ACHN (cell line): ENCODE results near the gene PTH2.
"Not testable (repeated sequence)": the region's sequence is repeated elsewhere in the genome, so short reads cannot be mapped to it uniquely, and the experiment has no call there.

Experiments
- DNase-seq: peaks from one replicate; pipeline ENCODE4 v3.0.0-alpha.2; 2015
- in situ Hi-C: cut with HindIII; loops from 2 replicates; pipeline ENCODE4 v1.10.0; 2017; ENCODE audit warnings: low sequenced_read_pairs, low pct_ligation_motif_present, low pct_unique_long_range_greater_than_20kb

PTH2 gene

DNA sequence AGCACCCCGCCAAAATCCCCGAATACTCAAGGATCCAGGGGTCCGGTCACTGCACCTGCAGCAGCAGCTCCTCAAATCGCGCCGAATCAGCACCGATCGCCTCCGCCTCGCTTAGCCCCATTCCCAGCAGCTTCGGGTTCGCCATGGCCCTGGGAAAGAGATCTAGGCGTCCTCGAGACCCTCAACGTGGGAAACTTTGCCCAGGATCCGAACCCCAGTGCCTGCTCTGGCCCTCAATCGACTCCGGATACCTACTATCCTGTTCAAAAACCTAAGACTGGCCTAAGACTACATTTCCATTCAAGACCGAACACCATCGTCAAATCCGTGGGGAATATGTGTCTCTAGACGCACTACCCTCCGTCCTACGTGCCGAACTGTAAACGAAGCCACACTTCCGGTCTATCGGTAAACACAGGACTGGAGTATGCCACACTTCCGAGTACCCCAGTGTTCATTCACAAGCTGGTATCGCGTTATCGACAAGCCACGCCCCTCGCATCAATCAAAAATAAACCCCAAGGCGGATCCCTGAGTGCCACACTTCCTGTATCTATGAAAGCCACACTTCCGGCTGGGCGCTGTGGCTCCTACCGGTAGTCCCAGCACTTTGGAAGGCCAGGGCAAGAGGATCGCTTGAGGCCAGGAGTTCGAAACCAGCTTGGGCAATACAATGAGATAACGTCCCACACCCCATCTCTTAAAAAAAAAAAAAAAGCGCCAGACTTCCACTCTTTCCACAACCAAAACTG is 28.4 kb upstream of the PTH2 start, which contains the start of gene PIH1D1:
Gene PIH1D1 (minus strand): TSS at position 385 of the 752 bp plus-strand sequence. CDS start 240 bp downstream, at position 145.
- DNase-seq = peak; percentile 98
- in situ Hi-C loops = no loop called here

DNA sequence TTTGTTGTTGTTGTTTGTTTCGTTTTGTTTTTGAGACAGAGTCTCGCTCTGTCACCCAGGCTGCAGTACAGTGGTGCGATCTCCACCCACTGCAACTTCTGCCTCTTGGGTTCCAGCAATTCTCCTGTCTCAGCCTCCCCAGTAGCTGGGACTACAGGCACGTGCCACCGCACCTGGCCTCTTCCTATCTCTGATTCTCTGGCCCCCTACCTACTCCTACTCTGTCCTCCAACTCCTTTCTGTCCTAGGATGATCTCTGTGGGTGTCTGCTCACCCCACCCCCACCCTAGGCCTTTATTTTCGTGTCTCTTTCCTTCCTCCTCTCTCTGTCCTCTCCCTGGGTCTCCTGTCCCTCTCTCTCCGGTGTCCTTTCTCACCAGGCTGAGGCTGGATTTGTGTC is 27.2 kb upstream of the PTH2 start:
- in situ Hi-C loops = no loop called here
- no peak for DNase-seq

DNA sequence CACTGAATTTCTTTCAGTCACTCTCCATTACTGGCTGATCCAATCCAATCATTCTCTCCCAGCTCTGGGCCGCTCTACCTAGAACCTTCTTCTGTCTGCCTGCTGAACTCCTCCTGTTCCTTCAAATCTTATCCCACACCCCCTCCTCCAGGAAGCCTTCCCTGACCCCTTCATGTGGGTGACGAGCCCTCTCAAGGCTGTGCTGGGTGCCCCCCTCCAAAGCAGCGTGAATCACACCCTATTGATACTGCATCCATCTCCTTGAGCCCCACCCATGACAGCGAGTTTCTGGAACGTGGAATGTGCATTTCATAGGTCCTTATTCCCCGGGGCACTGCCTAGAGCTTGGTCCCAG is 25.2 kb upstream of the PTH2 start:
- DNase-seq = no peak
- in situ Hi-C loops = no loop called here

DNA sequence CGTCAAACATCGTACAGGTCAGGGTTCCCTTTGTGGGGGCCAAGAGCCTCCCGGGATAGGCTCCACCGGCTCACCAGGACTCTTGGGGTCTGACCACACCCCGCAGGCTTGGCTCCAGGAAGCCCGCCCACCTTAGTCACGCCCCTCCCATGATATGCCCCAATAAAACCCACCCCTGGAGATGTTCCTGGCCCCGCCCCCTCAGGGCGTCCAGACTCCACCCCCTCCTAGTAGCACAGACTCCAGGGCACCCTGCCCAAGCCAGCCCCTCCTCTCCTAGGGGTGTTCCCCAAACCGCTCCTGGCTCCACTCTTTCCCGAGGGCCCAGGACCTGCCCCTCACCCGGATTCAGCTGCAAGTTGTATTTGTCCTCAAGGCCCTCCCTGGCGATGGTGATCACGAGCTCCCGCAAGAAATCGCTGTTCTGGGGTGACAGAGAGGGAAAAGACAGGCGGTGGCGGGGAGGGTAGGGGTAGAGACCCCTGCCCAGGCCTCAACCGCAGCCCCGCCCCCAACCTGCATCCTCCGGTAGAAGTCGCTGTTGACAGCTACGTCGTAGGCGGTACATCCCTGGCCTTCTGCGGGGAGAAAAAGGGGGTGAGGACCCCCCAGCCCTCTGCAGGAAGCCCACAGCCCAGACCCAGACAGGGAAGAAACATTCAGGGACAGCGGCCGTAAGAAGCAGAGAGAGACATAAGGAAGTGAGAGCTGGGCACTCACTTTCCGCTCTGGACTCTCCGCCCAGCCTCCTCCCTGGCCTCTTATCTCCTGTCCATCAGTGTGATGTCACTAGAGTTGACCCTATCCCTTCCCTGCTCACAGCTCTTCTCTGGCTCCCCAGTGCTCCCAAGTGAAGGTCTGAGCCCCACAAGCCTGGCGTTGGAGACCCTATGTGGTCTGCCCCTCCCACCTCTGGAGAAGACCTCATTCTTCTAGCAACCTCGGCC is 24.5 kb upstream of the PTH2 start:
- DNase-seq = peak; percentile 22
- in situ Hi-C loops = no loop called here

DNA sequence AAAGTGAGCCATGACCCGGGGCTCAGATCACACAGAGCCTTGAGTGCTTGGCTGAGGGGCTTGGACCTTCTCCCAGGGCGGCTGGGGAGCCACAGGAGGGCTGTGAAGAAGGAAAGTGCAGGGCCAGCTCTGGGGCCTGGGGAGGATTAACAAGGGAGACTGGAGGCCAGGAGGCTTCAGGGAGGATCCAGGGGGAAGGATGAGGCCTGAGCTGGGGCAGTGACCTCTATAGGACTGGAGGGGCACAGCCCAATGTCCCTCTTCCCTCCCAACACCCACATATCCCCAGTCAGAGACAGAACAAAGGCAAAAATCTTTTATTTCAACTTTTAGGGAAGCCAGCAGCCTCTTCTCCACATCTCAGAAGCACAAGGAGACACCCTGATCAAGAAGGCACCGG is 22.8 kb upstream of the PTH2 start:
- in situ Hi-C loops = no loop called here
- no peak for DNase-seq

DNA sequence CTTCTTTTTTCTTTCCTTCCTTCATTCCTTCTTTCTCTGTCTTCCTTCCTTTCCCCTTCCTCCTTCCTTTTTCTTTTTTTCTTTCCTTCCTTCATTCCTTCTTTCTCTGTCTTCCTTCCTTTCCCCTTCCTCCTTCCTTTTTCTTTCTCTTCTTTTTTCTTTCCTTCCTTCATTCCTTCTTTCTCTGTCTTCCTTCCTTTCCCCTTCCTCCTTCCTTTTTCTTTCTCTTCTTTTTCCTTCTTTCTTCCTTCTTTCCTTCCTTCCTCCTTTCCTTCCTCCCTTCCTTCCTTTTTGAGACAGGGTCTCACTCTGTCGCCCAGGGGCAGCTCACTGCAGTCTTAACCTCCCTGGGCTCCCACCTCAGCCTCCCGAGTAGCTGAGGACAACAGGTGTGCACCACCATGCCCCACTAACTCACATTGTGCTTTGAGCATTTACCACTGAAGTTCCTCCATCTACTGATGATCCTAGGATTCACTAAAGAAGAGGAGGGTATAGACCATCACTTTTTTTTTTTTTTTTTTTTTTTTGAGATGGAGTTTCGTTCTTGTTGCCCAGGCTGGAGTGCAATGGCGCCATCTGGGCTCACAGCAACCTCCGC is 21.0 kb upstream of the PTH2 start:
- in situ Hi-C loops, DNase-seq: not testable (repeated sequence)

DNA sequence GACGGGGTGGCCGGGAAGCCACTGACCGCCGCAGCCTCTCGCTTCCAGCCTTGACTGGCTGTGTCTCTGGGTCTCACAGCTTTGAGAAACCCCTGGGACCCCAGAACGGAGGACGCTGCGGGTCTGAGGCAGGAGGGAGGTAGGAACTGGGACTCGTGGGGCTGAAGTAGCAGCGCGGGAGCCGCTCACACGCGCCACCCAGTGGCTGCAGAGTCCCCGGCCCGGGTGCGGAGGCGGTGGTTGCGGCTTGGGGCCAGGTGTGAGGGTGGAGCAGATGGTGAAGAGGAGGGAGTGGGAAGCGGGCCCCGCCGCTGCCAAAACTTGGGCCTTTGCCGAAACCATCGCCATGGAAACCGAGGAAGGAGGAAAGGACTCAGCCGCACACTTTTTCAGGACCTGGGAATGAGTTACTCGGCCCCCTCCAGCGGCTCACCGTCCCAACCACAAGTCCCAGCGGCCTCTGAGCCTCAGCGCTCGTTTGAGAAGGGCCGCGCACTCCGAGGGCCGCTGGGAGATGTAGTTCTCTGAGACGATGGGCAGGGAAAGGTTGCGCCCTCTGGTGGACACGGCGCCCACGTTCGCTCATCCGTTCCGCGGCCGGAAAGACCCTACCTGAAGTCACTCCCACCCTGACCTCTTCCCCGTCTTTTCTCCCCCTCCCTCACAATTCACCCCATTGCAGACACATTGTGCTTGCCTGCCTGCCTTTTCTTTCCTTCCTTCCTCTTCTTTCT is 20.3 kb upstream of the PTH2 start:
- in situ Hi-C loops = no loop called here
- peak; percentile 91 for DNase-seq

DNA sequence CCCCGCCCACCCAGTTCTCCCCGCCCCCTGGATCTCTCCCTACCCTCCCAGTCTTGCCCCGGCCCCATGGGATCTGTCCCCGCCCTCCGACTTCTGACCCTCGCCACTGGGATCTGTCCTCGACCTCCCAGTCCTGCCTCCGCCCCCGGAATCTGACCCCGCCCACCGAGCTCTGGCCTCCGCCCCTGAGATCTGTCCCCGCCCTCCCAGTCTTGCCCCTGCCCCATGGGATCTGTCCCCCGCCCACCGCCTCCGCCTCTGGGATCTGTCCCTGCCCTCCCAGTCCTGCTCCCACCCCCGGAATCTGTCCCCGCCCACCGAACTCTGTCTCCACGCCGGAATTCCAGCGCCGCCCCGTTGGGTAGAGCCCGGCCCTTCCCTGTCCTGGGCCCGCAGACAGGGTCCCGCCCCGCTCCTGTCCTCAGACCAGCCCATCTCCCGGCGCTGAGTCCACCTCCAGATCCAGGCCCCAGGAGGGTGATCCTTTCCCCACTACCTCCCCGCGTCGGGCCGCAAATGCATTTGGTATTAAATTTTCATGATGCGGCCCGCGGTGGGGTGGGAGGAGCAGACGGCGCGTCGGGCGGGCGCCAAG is 19.6 kb upstream of the PTH2 start:
- in situ Hi-C loops = no loop called here
- peak; percentile 91 for DNase-seq

DNA sequence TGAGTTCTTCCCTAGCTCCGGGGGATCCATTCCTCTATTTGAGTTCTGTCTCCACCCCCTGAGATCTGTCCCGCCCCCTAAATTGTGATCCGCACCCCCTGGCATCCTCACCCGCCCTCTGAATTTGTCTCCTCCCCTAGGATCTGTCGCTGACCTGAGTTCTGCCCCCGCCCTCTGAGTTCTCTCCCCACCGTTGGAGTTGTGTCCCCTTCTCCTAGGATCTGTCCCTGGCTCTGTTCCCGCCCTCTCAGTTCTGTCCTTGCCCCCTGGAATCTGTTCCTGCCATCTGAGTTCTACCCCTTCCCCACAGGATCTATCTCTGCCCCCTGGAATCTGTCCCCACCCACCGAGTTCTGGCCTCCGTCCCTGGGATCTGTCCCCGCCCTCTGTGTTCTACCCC is 19.1 kb upstream of the PTH2 start:
- in situ Hi-C loops = no loop called here

DNA sequence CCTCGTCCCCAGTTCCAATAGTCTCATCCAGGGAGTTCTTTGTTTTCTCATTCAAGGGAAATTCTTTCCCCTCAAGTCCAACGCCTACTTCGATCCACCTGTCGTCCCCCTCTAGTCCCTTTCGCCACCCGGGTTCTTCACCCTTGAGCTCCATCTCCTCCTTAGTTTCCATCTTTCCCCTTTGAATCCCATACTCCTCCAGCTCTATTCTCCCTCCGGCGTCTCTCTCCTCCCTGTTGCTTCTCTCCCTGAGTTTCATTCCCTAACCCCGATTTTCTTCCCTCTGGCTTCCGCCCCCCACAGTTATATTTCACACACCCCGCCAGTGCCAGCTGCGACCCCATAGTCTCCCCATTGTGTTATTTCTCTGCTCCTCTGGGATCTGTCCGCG is 18.7 kb upstream of the PTH2 start:
- DNase-seq = no peak
- in situ Hi-C loops = no loop called here

More for the DNA sequence above, 19.1 kb upstream of the PTH2 start:
- peak; percentile 45 for DNase-seq

DNA sequence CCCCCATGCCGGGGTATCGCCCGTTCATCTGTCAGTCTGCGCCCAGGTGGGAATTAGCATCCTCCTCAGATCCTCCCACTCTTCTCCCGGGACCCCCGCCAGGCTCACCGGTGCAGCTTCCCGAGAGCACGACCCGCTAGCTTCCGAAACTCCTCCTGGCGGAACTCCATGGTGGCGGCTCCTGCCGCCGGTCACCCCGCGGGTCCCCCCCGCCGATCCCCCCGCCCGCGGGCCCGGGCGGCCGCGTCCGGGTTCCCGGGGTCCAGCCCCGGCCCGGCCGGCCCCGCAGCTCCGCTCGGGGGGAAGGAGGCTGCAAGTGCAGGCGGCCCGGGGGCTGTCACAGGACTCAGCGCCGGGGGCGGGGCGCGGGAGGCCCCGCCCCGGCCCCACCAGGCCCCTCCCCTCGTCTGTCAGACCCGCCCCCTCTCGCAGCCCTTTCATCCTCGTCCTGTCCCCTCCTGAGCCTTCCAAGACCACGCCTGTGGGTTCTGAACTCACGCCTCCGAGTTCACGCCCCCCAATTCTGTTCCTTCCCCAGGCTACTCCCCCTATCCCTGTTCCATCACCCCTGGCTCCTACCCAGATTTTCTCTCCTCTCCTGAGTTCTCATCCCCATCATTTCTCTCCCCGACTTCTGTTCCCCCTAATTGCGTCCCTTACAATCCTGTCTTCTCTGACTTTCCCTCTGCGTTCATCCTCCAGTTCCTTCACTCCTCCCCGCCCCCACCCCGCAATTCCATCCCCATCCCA is 18.1 kb upstream of the PTH2 start, which contains the start of gene SLC17A7:
Gene SLC17A7 (minus strand): TSS at position 318 of the 750 bp plus-strand sequence. CDS start 148 bp downstream, at position 170.
- DNase-seq = peak; percentile 32
- in situ Hi-C loops = no loop called here

DNA sequence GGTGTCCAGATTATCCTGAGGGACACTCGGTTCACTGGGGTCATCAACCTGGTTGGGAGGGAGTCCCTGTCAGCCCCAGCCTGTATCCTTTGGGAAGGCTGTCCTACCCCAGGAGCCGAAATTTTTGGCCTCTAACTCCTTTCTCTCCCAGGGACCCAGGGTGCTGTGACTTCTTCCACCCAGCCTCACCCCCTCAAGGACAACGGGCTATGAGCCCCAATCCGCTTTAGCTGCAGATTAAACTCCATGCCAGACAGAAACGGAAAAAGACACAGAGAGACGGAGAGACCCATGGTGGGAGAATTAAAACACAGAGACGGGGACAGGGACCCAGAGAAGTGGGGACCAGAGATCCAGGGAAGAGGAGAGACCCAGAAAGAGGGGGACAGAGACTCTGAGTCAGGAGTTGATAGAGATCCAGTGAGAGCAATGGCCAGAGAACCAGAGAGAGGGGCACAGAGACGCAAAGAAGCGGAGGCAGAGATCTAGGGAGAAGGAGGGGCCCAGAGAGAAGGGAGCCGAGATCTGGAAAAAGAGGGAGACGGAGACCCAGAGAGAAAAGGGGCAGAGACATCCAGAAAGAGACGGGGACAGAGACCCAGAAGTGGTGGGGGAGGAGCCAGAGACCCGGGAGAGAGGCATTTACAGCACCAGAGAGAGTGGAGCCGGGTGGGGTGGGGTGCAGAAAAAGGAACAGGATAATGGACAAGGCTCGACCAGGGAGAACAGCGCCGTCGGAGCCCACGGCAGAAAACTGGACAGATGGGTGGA is 17.4 kb upstream of the PTH2 start:
- no peak for DNase-seq
- in situ Hi-C loops = no loop called here

DNA sequence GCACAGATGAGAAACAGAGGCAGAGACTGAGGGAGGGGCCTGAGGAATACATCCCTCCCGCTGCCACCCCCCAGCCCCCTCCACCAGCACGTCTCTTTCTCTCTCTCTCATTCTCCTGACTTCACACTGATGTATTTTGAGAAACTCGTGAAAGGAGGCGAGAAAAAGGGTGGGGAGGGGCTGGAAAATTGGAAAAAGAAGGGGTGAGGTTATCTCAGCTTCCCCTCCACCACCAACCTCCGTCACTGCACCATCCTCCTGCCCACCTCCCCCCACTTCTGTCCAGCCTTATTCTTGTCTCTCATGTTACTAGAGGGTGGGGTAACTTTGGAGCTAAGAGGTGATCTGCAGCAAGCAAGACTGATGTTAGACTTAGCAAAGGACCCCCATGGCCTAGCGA is 16.6 kb upstream of the PTH2 start:
- DNase-seq = no peak

DNA sequence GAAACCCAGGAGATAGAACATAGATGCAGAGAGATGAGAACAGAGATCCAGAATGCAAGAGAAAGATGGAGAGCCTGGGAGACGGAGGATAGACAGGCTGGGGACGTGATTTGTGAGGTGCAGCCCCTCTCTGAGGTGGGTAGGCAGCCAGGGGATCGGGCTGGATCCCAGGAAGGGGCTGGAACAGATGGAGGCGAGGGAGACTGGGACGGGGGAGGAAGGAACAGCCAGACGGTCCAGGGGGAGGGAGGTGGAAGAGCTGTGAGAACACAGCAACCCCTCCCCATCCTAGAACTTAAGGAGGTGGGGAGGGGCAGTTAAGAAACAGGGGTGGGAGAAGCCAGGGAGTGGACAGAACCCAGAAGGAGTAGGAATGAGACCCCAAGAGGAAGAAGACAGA is 15.0 kb upstream of the PTH2 start:
- no peak for DNase-seq
- in situ Hi-C loops = no loop called here

More for the DNA sequence above, 16.6 kb upstream of the PTH2 start:
- in situ Hi-C loops = no loop called here

DNA sequence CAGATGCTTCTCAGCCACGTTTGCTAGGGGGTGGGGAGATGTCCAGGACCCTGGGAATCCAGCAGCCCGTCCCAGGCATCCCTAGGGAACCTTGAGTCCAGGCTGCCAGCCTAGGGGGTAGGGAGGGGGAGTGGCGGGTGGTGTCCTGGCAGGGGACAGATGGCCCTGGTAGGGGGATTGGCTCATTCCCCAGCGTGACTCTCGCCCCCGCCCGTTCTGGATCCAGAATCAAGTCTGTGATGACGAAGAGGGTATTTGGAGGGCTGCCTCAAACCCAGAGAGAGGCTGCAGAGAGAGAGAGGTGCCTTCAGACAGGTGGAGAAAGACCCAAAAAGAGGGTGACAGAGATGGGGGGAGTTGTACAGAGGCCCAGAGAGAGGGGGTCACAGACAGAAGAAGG is 14.0 kb upstream of the PTH2 start:
- in situ Hi-C loops = no loop called here
- DNase-seq = no peak

DNA sequence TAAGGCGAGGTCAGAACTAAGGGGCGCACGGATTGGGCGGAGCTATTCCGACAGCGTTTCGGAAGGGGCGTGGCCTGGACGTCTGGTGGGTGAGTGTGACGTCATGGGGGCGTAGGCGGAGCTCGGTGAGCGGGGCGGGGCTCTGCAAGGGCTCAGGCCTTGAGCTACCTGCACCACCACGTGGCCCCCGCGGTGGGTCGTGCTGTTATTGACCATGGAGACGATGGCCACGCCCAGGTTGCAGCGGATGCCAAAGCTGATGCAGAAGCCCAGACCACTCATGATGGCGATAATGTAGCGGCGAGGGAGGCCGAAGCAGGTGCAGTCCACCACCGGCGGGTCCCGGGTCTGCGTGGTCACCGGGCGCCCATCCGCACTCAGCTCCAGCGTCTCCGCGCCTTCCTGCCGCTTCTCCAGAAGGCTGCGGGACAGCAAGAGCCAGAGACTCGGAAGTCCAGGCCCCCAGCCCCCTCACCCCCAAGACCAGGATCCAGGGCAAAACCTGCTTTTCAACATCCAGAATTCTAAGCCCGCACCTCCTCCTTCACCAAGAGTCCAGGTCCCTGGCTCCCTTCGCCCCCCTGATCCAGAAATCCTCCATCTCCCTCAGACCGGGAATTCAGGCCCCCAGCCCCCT is 13.3 kb upstream of the PTH2 start:
- no peak for DNase-seq
- in situ Hi-C loops = no loop called here
